IMR-90 (cell line): ENCODE data around the gene ATXN3. TPM values are rescaled to one million over a fixed set of nuclear protein-coding genes. Genes with fewer than 3 reads are reported as not detected.

Source experiments
- ATAC-seq: fragments of 200-7000 bp; cut with Tn5 transposase; 2 replicates; pipeline ENCODE4 v1.9.1; 2020; ENCODE audit warnings: low read depth, mild to moderate bottlenecking, moderate library complexity
- Bru-seq: library from RNA; stranded (reverse); fragments of 400-500 nt; gene quantifications from one replicate; lab custom pipeline; 2021; lab: Mats Ljungman, UMichigan
- BruChase-seq, 2 experiments: library from RNA; stranded (reverse); fragments of 400-500 nt; gene quantifications; one replicate each; lab custom pipeline; 2021; lab: Mats Ljungman, UMichigan
- BruUV-seq: library from RNA; stranded (reverse); fragments of 400-500 nt; replicated peaks from 2 replicates; lab custom pipeline; 2021; lab: Mats Ljungman, UMichigan
- CTCF ChIA-PET: fragments of 300-600 bp; formaldehyde crosslinking; extraction: SDS; loops from one replicate; lab custom pipeline; 2021; ENCODE audit warnings: antibody characterized with exemption; lab: Yijun Ruan, JAX
- POLR2A ChIA-PET: fragments of 300-600 bp; sonication (Branson Sonifier 250); formaldehyde crosslinking; loops from one replicate; lab custom pipeline; 2022; ENCODE audit warnings: antibody characterized with exemption; ENCODE audit not compliant: unreplicated experiment; lab: Charles Lee
- DNase-seq: peaks from one replicate; pipeline ENCODE4 v3.0.0; 2013
- H2AFZ ChIP-seq: replicated peaks from 2 replicates; pipeline ENCODE3; 2013; ENCODE audit warnings: low read length, mild to moderate bottlenecking; ENCODE audit not compliant: poor library complexity
- H2AK5ac ChIP-seq: 2 replicates; pipeline ENCODE4 v1.6.1; 2013; ENCODE audit warnings: low read depth, low read length, inconsistent platforms
- H2AK9ac ChIP-seq: replicated peaks from 2 replicates; pipeline ENCODE3; 2013; ENCODE audit warnings: mild to moderate bottlenecking, low read depth, low read length, moderate library complexity; ENCODE audit not compliant: poor library complexity
- H2BK120ac ChIP-seq: 2 replicates; pipeline ENCODE4 v1.6.1; 2013; ENCODE audit warnings: low read depth, low read length, inconsistent platforms
- H2BK15ac ChIP-seq: 3 replicates; pipeline ENCODE4 v1.6.1; 2013; ENCODE audit warnings: low read depth, low read length, inconsistent platforms
- H2BK20ac ChIP-seq: 2 replicates; pipeline ENCODE4 v1.6.1; 2013; ENCODE audit warnings: low read depth, mild to moderate bottlenecking, inconsistent platforms, low read length, moderate library complexity
- H2BK5ac ChIP-seq: 2 replicates; pipeline ENCODE4 v1.6.1; 2013; ENCODE audit warnings: mild to moderate bottlenecking, low read depth, low read length, inconsistent platforms; ENCODE audit not compliant: poor library complexity, severe bottlenecking
- H3K14ac ChIP-seq: replicated peaks from 2 replicates; pipeline ENCODE4 v1.6.1; 2013; ENCODE audit warnings: low read depth, low read length, inconsistent platforms
- H3K18ac ChIP-seq: 2 replicates; pipeline ENCODE4 v1.6.1; 2013; ENCODE audit warnings: low read depth, low read length, control low read depth
- H3K23ac ChIP-seq: 2 replicates; pipeline ENCODE4 v1.6.1; 2013; ENCODE audit warnings: low read depth, low read length, inconsistent platforms
- H3K27ac ChIP-seq: 2 replicates; pipeline ENCODE4 v1.5.1; 2013; ENCODE audit warnings: mild to moderate bottlenecking, control low read depth, low read length; ENCODE audit not compliant: insufficient read depth
- H3K27me3 ChIP-seq: 2 replicates; pipeline ENCODE4 v1.6.1; 2013; ENCODE audit warnings: low read length; ENCODE audit not compliant: control insufficient read depth, insufficient read depth
- H3K36me3 ChIP-seq: 2 replicates; pipeline ENCODE4 v1.6.1; 2013; ENCODE audit warnings: low read length, mixed read lengths; ENCODE audit not compliant: control insufficient read depth, insufficient read depth
- H3K4ac ChIP-seq: 2 replicates; pipeline ENCODE4 v1.6.1; 2013; ENCODE audit warnings: low read depth, low read length, inconsistent platforms
- H3K4me1 ChIP-seq: 2 replicates; pipeline ENCODE4 v1.6.1; 2013; ENCODE audit warnings: low read length, mixed read lengths; ENCODE audit not compliant: control insufficient read depth, insufficient read depth
- H3K4me2 ChIP-seq: 2 replicates; pipeline ENCODE4 v1.6.1; 2013; ENCODE audit warnings: low read depth, mild to moderate bottlenecking, control low read depth, low read length, moderate library complexity
- H3K4me3 ChIP-seq: 2 replicates; pipeline ENCODE4 v1.5.1; 2013; ENCODE audit warnings: low read depth, mild to moderate bottlenecking, control low read depth, low read length, moderate library complexity; ENCODE audit not compliant: insufficient read depth
- H3K56ac ChIP-seq: 2 replicates; pipeline ENCODE4 v1.6.1; 2013; ENCODE audit warnings: low read length, inconsistent platforms; ENCODE audit not compliant: insufficient read depth; ENCODE audit errors: extremely low read depth
- H3K79me1 ChIP-seq, 2 experiments: 2 replicates each; pipeline ENCODE4 v1.6.1; 2013; ENCODE audit warnings: low read length in 2 of 2, inconsistent platforms in 1 of 2, low read depth in 1 of 2
- H3K9ac ChIP-seq: 2 replicates; pipeline ENCODE4 v1.6.1; 2013; ENCODE audit warnings: low read depth, low read length, control low read depth
- H3K9me1 ChIP-seq: 2 replicates; pipeline ENCODE4 v1.6.1; 2013; ENCODE audit warnings: low read length, inconsistent platforms; ENCODE audit not compliant: insufficient read depth
- H3K9me3 ChIP-seq: 2 replicates; pipeline ENCODE4 v1.6.1; 2013; ENCODE audit warnings: low read length; ENCODE audit not compliant: control insufficient read depth, insufficient read depth
- H4K20me1 ChIP-seq: 2 replicates; pipeline ENCODE4 v1.6.1; 2013; ENCODE audit warnings: low read length, inconsistent platforms; ENCODE audit not compliant: insufficient read depth
- H4K5ac ChIP-seq: 2 replicates; pipeline ENCODE4 v1.6.1; 2013; ENCODE audit warnings: mild to moderate bottlenecking, low read depth, low read length, control low read depth
- H4K8ac ChIP-seq, 2 experiments: 2 replicates each; pipeline ENCODE4 v1.6.1; 2013; ENCODE audit warnings: low read depth in 2 of 2, low read length in 2 of 2, control low read depth in 1 of 2, inconsistent platforms in 1 of 2
- H4K91ac ChIP-seq: 2 replicates; pipeline ENCODE4 v1.6.1; 2013; ENCODE audit warnings: low read depth, low read length, inconsistent platforms; ENCODE audit not compliant: insufficient read depth
- BHLHE40 ChIP-seq: fragments of 150-350 bp; IDR thresholded peaks from 2 replicates; pipeline ENCODE4 v1.6.1; 2016; ENCODE audit warnings: mild to moderate bottlenecking, low read depth, low read length
- FOS ChIP-seq: fragments of 150-350 bp; IDR thresholded peaks from 2 replicates; pipeline ENCODE4 v1.6.1; 2016; ENCODE audit warnings: low read depth, low read length
- MAZ ChIP-seq: IDR thresholded peaks from 2 replicates; pipeline ENCODE4 v1.6.1; 2012; ENCODE audit warnings: low read depth, mild to moderate bottlenecking, low read length, improper control_type of control experiment, moderate library complexity, borderline replicate concordance
- MXI1 ChIP-seq: IDR thresholded peaks from 2 replicates; pipeline ENCODE4 v1.6.1; 2012; ENCODE audit warnings: low read depth, mild to moderate bottlenecking, low read length, moderate library complexity, borderline replicate concordance
- NFE2L2 ChIP-seq: fragments of 150-350 bp; IDR thresholded peaks from 2 replicates; pipeline ENCODE4 v1.6.1; 2016; ENCODE audit warnings: low read depth, mild to moderate bottlenecking, low read length
- POLR2A ChIP-seq: IDR thresholded peaks from 2 replicates; pipeline ENCODE4 v1.6.1; 2012; ENCODE audit warnings: mild to moderate bottlenecking, low read depth, low read length
- RAD21 ChIP-seq: IDR thresholded peaks from 2 replicates; pipeline ENCODE4 v1.6.1; 2012; ENCODE audit warnings: low read length, improper control_type of control experiment
- RCOR1 ChIP-seq: IDR thresholded peaks from 2 replicates; pipeline ENCODE4 v1.6.1; 2012; ENCODE audit warnings: mild to moderate bottlenecking, low read length, improper control_type of control experiment; ENCODE audit not compliant: insufficient replicate concordance
- RFX5 ChIP-seq: IDR thresholded peaks from 2 replicates; pipeline ENCODE4 v1.8.0; 2012; ENCODE audit warnings: low read depth, mild to moderate bottlenecking, low read length, moderate library complexity
- SMC3 ChIP-seq: fragments of 150-350 bp; IDR thresholded peaks from 2 replicates; pipeline ENCODE4 v1.6.1; 2016; ENCODE audit warnings: low read depth, mild to moderate bottlenecking, antibody characterized with exemption, low read length, moderate library complexity
- WGBS, 2 experiments: methylation state at CpG; one replicate each; pipeline versions ENCODE4 v1.1.5 to v1.1.7; 2013; ENCODE audit warnings: missing lambda C conversion rate in 2 of 2; ENCODE audit not compliant: insufficient read length in 1 of 2; ENCODE audit errors: extremely low coverage in 2 of 2; 5-methylcytosine and 5-hydroxymethylcytosine counted together
- dilution Hi-C: fragments of 300-500 bp; cut with HindIII; formaldehyde crosslinking; loops from one replicate; pipeline ENCODE4 v1.14.3; 2018; ENCODE audit warnings: low sequenced_read_pairs; ENCODE audit not compliant: unreplicated experiment
- in situ Hi-C: fragments of 300-500 bp; cut with MboI; formaldehyde crosslinking; loops from 3 replicates; pipeline ENCODE4 v1.14.3; 2019; ENCODE audit warnings: low sequenced_read_pairs, inconsistent platforms, mixed read lengths
- intact Hi-C: fragments of 100-400 bp; cut with micrococcal nuclease; formaldehyde crosslinking; loops from 2 replicates; pipeline ENCODE4 v1.10.0; 2022
- long read RNA-seq: library from polyadenylated mRNA; unstranded; transcript quantifications from one replicate; pipeline ENCODE4 v2.0.0, GENCODE V29; 2021; ENCODE audit not compliant: unreplicated experiment
- polyA plus RNA-seq, 3 experiments: library from polyadenylated mRNA; depleted of rRNA; stranded (reverse); fragments of >200 nt; gene quantifications; 2 replicates each; pipeline ENCODE4 v1.2.3, GENCODE V29; 2012; ENCODE audit warnings: low replicate concordance in 1 of 3
- total RNA-seq: library from RNA; depleted of rRNA; stranded (reverse); fragments of >200 nt; gene quantifications from 2 replicates; pipeline ENCODE4 v1.2.3, GENCODE V29; 2012; rRNA removed
- TF ChIP-seq, protein P1 (sequence below): conservative IDR thresholded peaks from 2 replicates; pipeline ENCODE4 v1.5.1; 2012; ENCODE audit warnings: mild to moderate bottlenecking, low read depth, low read length, improper control_type of control experiment
- TF ChIP-seq, protein P2 (sequence below): fragments of 150-350 bp; IDR thresholded peaks from 2 replicates; pipeline ENCODE4 v1.6.1; 2017; ENCODE audit warnings: mild to moderate bottlenecking, antibody characterized with exemption, low read length, low read depth

Gene ATXN3
- total RNA-seq (9.0 and 38.3 TPM in 2 replicates), polyA plus RNA-seq (2012; rRNA removed) (12.0 and 13.9 TPM in 2 replicates), Bru-seq, nascent RNA (percentile 72 among the genes with signal in this experiment), BruChase-seq, experiment 1, labeled RNA remaining after a 6-hour chase (percentile 86 among the genes with signal in this experiment), BruChase-seq, experiment 2, labeled RNA remaining after a 2-hour chase (percentile 76 among the genes with signal in this experiment)
- 0.78 and 1.1 TPM in 2 replicates for polyA plus RNA-seq (2012; cell fraction: cytosol; rRNA removed)
- polyA plus RNA-seq (2012; cell fraction: nucleus; rRNA removed; ENCODE audit: low replicate concordance) = 6.1 and 20.2 TPM in 2 replicates
- long read RNA-seq, full-length matches to known transcripts = 15 of 21 reads
- long read RNA-seq, partial matches to known transcripts = 1 of 21 reads
- long read RNA-seq, other reads (novel, unspliced or antisense) = 5 of 21 reads

DNA sequence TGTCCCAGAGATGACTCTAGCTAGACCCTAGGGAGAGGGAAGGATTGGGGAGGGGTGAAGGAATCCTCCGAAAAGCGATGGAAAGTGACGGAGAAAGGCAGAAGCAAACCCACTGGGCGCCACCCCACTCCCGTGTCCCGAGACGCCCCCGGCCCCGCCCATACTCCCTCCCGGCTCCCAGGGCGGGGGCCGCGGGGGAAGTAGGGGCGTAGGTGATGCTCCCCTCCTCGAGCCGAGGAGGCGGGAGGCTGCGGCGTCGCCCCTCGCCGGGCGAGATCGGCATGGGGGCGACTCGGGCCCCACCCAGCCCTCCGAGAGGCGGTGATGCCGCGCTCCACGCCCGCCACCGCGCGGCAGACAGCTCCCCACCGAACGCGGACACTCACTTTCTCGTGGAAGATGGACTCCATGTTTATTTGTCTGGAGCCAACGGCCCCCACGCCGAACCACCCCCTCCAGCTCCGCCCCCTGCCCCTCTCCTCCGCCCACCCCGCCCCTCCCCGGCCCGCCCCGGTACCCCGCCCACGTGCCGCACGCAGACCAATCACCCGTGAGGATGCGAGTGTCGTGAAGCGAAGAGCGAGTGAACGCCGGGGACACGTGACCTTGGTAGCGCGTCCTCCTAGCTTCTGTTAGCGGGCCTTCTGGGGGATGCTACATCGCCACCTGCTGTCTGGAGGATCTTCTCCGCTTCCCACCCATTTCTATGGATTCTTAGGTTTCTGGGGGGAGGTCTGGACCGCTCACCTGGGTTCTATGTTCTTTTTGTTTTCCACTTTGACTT, at the start of gene ATXN3:
ATXN3 (minus strand) TSS at position 440 of the 784 bp plus-strand sequence; CDS start at position 410, 30 bp downstream.
- Histone ChIP-seq H3K4me3 (peak within 1 kb of the TSS; percentile 85), H2BK20ac (no peak within 1 kb of the TSS), H3K27me3 (no peaks in the 10 kb centered on the region), H3K9me3 (no peaks in the 10 kb centered on the region), H3K4me1 (peaks cover 7% of the 10 kb centered on the region; the same call in 1 of the 2 replicates), H2AK5ac (peak within 1 kb of the TSS; percentile 12; the same call in 1 of the 2 replicates), H3K14ac (peak within 1 kb of the TSS; percentile 84), H3K9me1 (peaks cover under 1% of the 10 kb centered on the region; the same call in 1 of the 2 replicates), H3K36me3 (no peaks in the 10 kb centered on the region), H3K23ac (peak within 1 kb of the TSS; percentile 83), H2AK9ac (peak within 1 kb of the TSS; percentile 34), H4K20me1 (no peaks in the 10 kb centered on the region; the same call in 1 of the 2 replicates), H2AFZ (peak within 1 kb of the TSS; percentile 98), H3K4me2 (peak within 1 kb of the TSS; percentile 92), H4K8ac (peak within 1 kb of the TSS; percentile 76 to 85), H4K91ac (peak within 1 kb of the TSS; percentile 73), H2BK120ac (peak within 1 kb of the TSS; percentile 58), H3K56ac (peak within 1 kb of the TSS; percentile 73), H2BK15ac (peak within 1 kb of the TSS; percentile 43; the same call in 1 of the 3 replicates), H4K5ac (peak within 1 kb of the TSS; percentile 51), H3K4ac (peak within 1 kb of the TSS; percentile 68), H3K18ac (peak within 1 kb of the TSS; percentile 76), H3K79me1 (peaks cover 9 to 24% of the 10 kb centered on the region in 2 experiments), H3K27ac (peak within 1 kb of the TSS; percentile 91), H3K9ac (peak within 1 kb of the TSS; percentile 75), H2BK5ac (peak within 1 kb of the TSS; percentile 95)
- dilution Hi-C loops (no loop called here), in situ Hi-C loops (no loop called here), intact Hi-C loops (loop anchor here (2.0 to 10.0 kb wide), 2 partner anchors 66 to 162 kb away; partner anchors contain the start of genes FBLN5 and TRIP11)
- ATAC-seq (peak; percentile 95), DNase-seq (peak; percentile 99)
- WGBS, 2 experiments = 0% methylated on average over 4 of the region's 66 CpGs; no CpG with 5 or more reads in 1 of the 2 experiments
- ChIA-PET POLR2A (interaction anchor here (0.6 to 1.7 kb wide), 2 partner anchors 15 to 139 kb away, joined by 3 to 8 read pairs; partner anchors contain the start of genes CPSF2 and NDUFB1), CTCF (interaction anchor here (0.6 to 2.9 kb wide), 12 partner anchors 9 to 372 kb away, joined by 3 to 14 read pairs (median 4); partner anchors contain the start of genes CPSF2 and NDUFB1)
- TF ChIP-seq FOS (peak; percentile 33; the same call in 1 of the 2 replicates), RFX5 (no peak), SMC3 (peak; percentile 42), POLR2A (peak; percentile 78), RCOR1 (peak; percentile 40), MAZ (peak; percentile 83), RAD21 (peak; percentile 48), NFE2L2 (no peak), BHLHE40 (peak; percentile 85), MXI1 (no peak; the same call in 1 of the 2 replicates)
- TF ChIP-seq, protein P1, sequence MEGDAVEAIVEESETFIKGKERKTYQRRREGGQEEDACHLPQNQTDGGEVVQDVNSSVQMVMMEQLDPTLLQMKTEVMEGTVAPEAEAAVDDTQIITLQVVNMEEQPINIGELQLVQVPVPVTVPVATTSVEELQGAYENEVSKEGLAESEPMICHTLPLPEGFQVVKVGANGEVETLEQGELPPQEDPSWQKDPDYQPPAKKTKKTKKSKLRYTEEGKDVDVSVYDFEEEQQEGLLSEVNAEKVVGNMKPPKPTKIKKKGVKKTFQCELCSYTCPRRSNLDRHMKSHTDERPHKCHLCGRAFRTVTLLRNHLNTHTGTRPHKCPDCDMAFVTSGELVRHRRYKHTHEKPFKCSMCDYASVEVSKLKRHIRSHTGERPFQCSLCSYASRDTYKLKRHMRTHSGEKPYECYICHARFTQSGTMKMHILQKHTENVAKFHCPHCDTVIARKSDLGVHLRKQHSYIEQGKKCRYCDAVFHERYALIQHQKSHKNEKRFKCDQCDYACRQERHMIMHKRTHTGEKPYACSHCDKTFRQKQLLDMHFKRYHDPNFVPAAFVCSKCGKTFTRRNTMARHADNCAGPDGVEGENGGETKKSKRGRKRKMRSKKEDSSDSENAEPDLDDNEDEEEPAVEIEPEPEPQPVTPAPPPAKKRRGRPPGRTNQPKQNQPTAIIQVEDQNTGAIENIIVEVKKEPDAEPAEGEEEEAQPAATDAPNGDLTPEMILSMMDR = peak; percentile 93
- TF ChIP-seq, protein P2, sequence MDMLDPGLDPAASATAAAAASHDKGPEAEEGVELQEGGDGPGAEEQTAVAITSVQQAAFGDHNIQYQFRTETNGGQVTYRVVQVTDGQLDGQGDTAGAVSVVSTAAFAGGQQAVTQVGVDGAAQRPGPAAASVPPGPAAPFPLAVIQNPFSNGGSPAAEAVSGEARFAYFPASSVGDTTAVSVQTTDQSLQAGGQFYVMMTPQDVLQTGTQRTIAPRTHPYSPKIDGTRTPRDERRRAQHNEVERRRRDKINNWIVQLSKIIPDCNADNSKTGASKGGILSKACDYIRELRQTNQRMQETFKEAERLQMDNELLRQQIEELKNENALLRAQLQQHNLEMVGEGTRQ = peak; percentile 98
- BruUV-seq = TSS peak; percentile 24
